D721Med (cell line): ENCODE results near the gene UBASH3B.

Source experiments
- DNase-seq: peaks from one replicate; pipeline ENCODE4 v3.0.0; 2011; ENCODE audit warnings: low spot score; ENCODE audit not compliant: insufficient read length
- FAIRE-seq: peaks from 2 replicates; lab custom pipeline; 2011; peaks lifted over from hg19 to GRCh38; lab: Jason Lieb, UNC
- CTCF ChIP-seq: IDR thresholded peaks from 2 replicates; pipeline ENCODE4 v1.5.1; 2012; ENCODE audit warnings: mild to moderate bottlenecking, control low read depth; ENCODE audit not compliant: insufficient read depth; ENCODE audit errors: missing control alignments

Gene UBASH3B

GRCh38 chr11:122757201-122757600, 101.7 kb downstream of the UBASH3B start:
- DNase-seq (no peak), FAIRE-seq (no peak)
- TF ChIP-seq CTCF = no peak

- TF ChIP-seq CTCF = no peak
- FAIRE-seq (no peak), DNase-seq (no peak)
Measured at GRCh38 chr11:122758339-122758738, 102.8 kb downstream of the UBASH3B start.

GRCh38 chr11:122758974-122759373, 103.5 kb downstream of the UBASH3B start:
- no peak for TF ChIP-seq CTCF
- FAIRE-seq (no peak), DNase-seq (no peak)

GRCh38 chr11:122763108-122763507, 107.6 kb downstream of the UBASH3B start:
- FAIRE-seq (no peak), DNase-seq (no peak)
- no peak for TF ChIP-seq CTCF

GRCh38 chr11:122764371-122765090, 109.0 kb downstream of the UBASH3B start:
- TF ChIP-seq CTCF = no peak
- DNase-seq = no peak
- no peak for FAIRE-seq

GRCh38 chr11:122765487-122766131, 110.1 kb downstream of the UBASH3B start:
- no peak for TF ChIP-seq CTCF
- DNase-seq = no peak
- no peak for FAIRE-seq
